ENCODE measurements around the gene DACT3.

GRCh38 chr19:46629546-46630025 lies 31.4 kb downstream of the DACT3 start:
- no peak for TF ChIP-seq CTCF (IDR thresholded peaks at IDR 0.05)
- TF ChIP-seq POLR2A (IDR thresholded peaks at IDR 0.05), result no peak
- TF ChIP-seq POLR2AphosphoS5 (IDR thresholded peaks at IDR 0.05), result peak; percentile 38 to 57
- no peak for TF ChIP-seq EP300 (IDR thresholded peaks at IDR 0.05)

Data from upper lobe of left lung (tissue), 4 donors.